Heart left ventricle (tissue), 13 donors: ENCODE measurements around the gene ESPN.

ENCODE experiments used
- POLR2A ChIP-seq, 2 donors: fragments of 450-650 bp; IDR thresholded peaks; one replicate each; pipeline ENCODE4 v1.6.1; 2017; ENCODE audit warnings: antibody characterized with exemption in 2 of 2, mild to moderate bottlenecking in 2 of 2, moderate library complexity in 2 of 2
- TF ChIP-seq, protein P1 (sequence below), 12 donors: fragments of 200-600 bp; sonication (generic) in 4 of 12; IDR thresholded peaks; one replicate each; pipeline versions ENCODE4 v1.5.0 to v1.8.0; 2018 to 2022; ENCODE audit warnings: antibody characterized with exemption in 12 of 12, mild to moderate bottlenecking in 5 of 12
- donor health status: ischemic (EF 13 %, LVEDD 7.1; RV severe dilation, severe dysfunction).
- donor health status: DM: no; HTN: yes; CAD: no.
- donor health status: DM: no; HTN: no; CAD: no.
- donor health status: ischemic (EF 25% LVEDD 6.9; RV normal size, moderate dysfunction).
- donor health status: ischemic (EF 25% LVEDD 5.7; RV mildly dilated, moderate dysfunction).
- donor health status: ischemic (EF 35%, LVEDD 5.7; RV mildly dilated, moderate dysfunction).
- donor health status: nonischemic (EF 11% LVEDD 7.7; RV severe dilation, severe dysfunction).
- donor health status: DM: yes; HTN: yes; CAD: no.
- donor health status: PGD.
- donor health status: ischemic (EF 29% LVEDD 5.4; RV normal size, mild dysfunction).
- donor health status: nonischemic (EF 23%, LVEDD 6.1; RV moderate dilation, normal function).

- TF ChIP-seq, protein P1, sequence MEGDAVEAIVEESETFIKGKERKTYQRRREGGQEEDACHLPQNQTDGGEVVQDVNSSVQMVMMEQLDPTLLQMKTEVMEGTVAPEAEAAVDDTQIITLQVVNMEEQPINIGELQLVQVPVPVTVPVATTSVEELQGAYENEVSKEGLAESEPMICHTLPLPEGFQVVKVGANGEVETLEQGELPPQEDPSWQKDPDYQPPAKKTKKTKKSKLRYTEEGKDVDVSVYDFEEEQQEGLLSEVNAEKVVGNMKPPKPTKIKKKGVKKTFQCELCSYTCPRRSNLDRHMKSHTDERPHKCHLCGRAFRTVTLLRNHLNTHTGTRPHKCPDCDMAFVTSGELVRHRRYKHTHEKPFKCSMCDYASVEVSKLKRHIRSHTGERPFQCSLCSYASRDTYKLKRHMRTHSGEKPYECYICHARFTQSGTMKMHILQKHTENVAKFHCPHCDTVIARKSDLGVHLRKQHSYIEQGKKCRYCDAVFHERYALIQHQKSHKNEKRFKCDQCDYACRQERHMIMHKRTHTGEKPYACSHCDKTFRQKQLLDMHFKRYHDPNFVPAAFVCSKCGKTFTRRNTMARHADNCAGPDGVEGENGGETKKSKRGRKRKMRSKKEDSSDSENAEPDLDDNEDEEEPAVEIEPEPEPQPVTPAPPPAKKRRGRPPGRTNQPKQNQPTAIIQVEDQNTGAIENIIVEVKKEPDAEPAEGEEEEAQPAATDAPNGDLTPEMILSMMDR (IDR thresholded peaks at IDR 0.05): no peak
- no peak for TF ChIP-seq POLR2A (IDR thresholded peaks at IDR 0.05)
Observed at GRCh38 chr1:6444377-6444776, 19.8 kb downstream of the ESPN start.
